ENCODE data around the gene CACNG4. TPM values are rescaled to one million over a fixed set of nuclear protein-coding genes. Genes with fewer than 3 reads are reported as not detected.

The CACNG4 gene
- total RNA-seq, 2 experiments from 2014 or later: not detected

- POLR2A ChIA-PET: no interaction called here
- H3K9me3 ChIP-seq (ENCODE audit: control insufficient read depth in 1 of 2, insufficient read depth in 1 of 2, low read length in 2 of 2): no peaks in the 10 kb centered on the region
- Mint-ChIP-seq H3K36me3 (ENCODE audit: low read depth) (peaks cover 12% of the 10 kb centered on the region), H3K9me3 (no peaks in the 10 kb centered on the region), H3K4me1 (ENCODE audit: low read depth) (no peaks in the 10 kb centered on the region), H3K27me3 (no peaks in the 10 kb centered on the region), H3K4me3 (no peak overlapping the region), H3K27ac (no peak overlapping the region)
- DNase-seq: no peak
- no peak overlapping the region for H3K4me3 ChIP-seq (ENCODE audit: low read length)
- CTCF ChIA-PET: no interaction called here
- no peak for TF ChIP-seq CTCF (IDR thresholded peaks at IDR 0.05)
- H3K27me3 ChIP-seq (ENCODE audit: control insufficient read depth in 1 of 2, insufficient read depth in 2 of 2, low read length in 2 of 2): no peaks in the 10 kb centered on the region
- H3K4me1 ChIP-seq (ENCODE audit: insufficient read depth, low read length): no peaks in the 10 kb centered on the region
- ATAC-seq (ENCODE audit: poor library complexity): no peak
- intact Hi-C loops (cut with DNase I, micrococcal nuclease): no loop called here
- H3K27ac ChIP-seq (ENCODE audit: low read depth in 1 of 2, low read length in 2 of 2): no peak overlapping the region
- no peaks in the 10 kb centered on the region for H3K36me3 ChIP-seq (ENCODE audit: insufficient read depth, low read length)
Observed at GRCh38 chr17:67066717-67067116, 102.2 kb downstream of the CACNG4 start.

GRCh38 chr17:67067571-67068482, 103.3 kb downstream of the CACNG4 start:
- H3K27ac ChIP-seq (ENCODE audit: low read depth in 1 of 2, low read length in 2 of 2): no peak overlapping the region
- no peaks in the 10 kb centered on the region for H3K9me3 Mint-ChIP-seq
- no peaks in the 10 kb centered on the region for H3K27me3 Mint-ChIP-seq
- DNase-seq (no peak), ATAC-seq (ENCODE audit: poor library complexity) (no peak)
- peaks cover 16% of the 10 kb centered on the region for H3K36me3 Mint-ChIP-seq (ENCODE audit: low read depth)
- no peaks in the 10 kb centered on the region for H3K4me1 Mint-ChIP-seq (ENCODE audit: low read depth)
- H3K27ac Mint-ChIP-seq: no peak overlapping the region
- H3K27me3 ChIP-seq (ENCODE audit: control insufficient read depth in 1 of 2, insufficient read depth in 2 of 2, low read length in 2 of 2): no peaks in the 10 kb centered on the region
- no peak for TF ChIP-seq CTCF (IDR thresholded peaks at IDR 0.05)
- peaks cover 6% of the 10 kb centered on the region for H3K36me3 ChIP-seq (ENCODE audit: insufficient read depth, low read length)
- ChIA-PET POLR2A (interaction anchor here (1.3 kb wide), 1 partner anchor 11 kb away, joined by 4 read pairs; no protein-coding TSS in a partner anchor), CTCF (no interaction called here)
- no peak overlapping the region for H3K4me3 ChIP-seq (ENCODE audit: low read length)
- no peak overlapping the region for H3K4me3 Mint-ChIP-seq
- intact Hi-C loops (cut with DNase I, micrococcal nuclease): no loop called here
- no peaks in the 10 kb centered on the region for H3K4me1 ChIP-seq (ENCODE audit: insufficient read depth, low read length)
- no peaks in the 10 kb centered on the region for H3K9me3 ChIP-seq (ENCODE audit: control insufficient read depth in 1 of 2, insufficient read depth in 1 of 2, low read length in 2 of 2)

- Histone ChIP-seq H3K9me3 (ENCODE audit: control insufficient read depth in 1 of 2, insufficient read depth in 1 of 2, low read length in 2 of 2) (no peaks in the 10 kb centered on the region), H3K27ac (ENCODE audit: low read depth in 1 of 2, low read length in 2 of 2) (no peak overlapping the region), H3K27me3 (ENCODE audit: control insufficient read depth in 1 of 2, insufficient read depth in 2 of 2, low read length in 2 of 2) (no peaks in the 10 kb centered on the region), H3K4me1 (ENCODE audit: insufficient read depth, low read length) (no peaks in the 10 kb centered on the region), H3K4me3 (ENCODE audit: low read length) (no peak overlapping the region), H3K36me3 (ENCODE audit: insufficient read depth, low read length) (peaks cover 6% of the 10 kb centered on the region)
- Mint-ChIP-seq H3K9me3 (no peaks in the 10 kb centered on the region), H3K4me1 (ENCODE audit: low read depth) (no peaks in the 10 kb centered on the region), H3K36me3 (ENCODE audit: low read depth) (peaks cover 23% of the 10 kb centered on the region), H3K27ac (no peak overlapping the region), H3K27me3 (no peaks in the 10 kb centered on the region), H3K4me3 (no peak overlapping the region)
- ChIA-PET CTCF (no interaction called here), POLR2A (interaction anchor here (0.6 to 1.3 kb wide), 2 partner anchors 9 to 360 kb away, joined by 3 to 4 read pairs; no protein-coding TSS in a partner anchor)
- ATAC-seq (ENCODE audit: poor library complexity): no peak
- DNase-seq: no peak
- TF ChIP-seq CTCF (IDR thresholded peaks at IDR 0.05): no peak
- intact Hi-C loops (cut with DNase I, micrococcal nuclease): no loop called here
Observed at GRCh38 chr17:67068999-67069398, 104.5 kb downstream of the CACNG4 start.
